HG03135 (cell line): ENCODE data around the gene SRSF6.
"Not testable (repeated sequence)": the region's sequence is repeated elsewhere in the genome, so short reads cannot be mapped to it uniquely, and the experiment has no call there.

ENCODE experiments used
- ATAC-seq: cut with Tn5 transposase; IDR thresholded peaks from one replicate; pipeline ENCODE4 v1.9.1; 2021; ENCODE audit warnings: mild to moderate bottlenecking, moderate library complexity; ENCODE audit not compliant: unreplicated experiment

Gene SRSF6

GRCh38 chr20:43457640-43458421, at the start of gene SRSF6:
SRSF6 (plus strand) TSS chr20:43457896; CDS start chr20:43458034, 138 bp downstream.
- peak; percentile 83 for ATAC-seq

DNA sequence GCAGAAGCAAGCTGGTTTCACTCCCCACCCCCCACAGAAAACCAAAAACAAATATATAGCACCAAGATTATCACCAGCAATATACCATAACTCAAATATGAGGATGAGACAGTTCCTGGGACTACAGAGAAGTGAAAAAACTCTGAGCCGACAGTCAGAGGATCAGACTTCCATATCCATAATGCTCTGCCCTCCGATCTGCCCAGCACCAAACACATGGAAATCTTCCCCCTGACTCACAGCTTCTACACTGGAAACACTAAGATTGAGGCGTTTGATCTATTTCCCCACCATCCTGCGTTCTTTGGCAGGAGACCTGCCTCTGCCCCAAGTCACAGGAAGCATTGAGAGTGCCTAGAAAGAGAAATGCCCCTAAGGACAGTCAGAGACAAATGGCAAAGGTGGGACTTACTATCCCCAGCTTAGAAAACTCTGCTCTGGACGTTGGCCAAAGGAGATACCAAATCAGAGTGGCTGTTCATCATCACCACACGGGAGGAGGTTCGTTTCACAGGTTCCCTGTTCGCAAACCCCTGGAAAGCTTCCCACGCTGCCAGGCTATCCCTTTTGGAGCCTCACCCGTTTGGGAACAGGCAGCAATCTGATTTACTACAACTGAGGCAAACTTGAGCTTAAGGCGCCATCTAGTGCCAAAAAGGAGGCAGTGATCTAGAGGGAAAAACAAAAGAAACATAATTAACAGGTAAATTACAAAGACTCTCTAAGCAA, 48.7 kb upstream of the SRSF6 start:
- no peak for ATAC-seq

GRCh38 chr20:43409577-43409913, 48.2 kb upstream of the SRSF6 start:
- ATAC-seq, result no peak

DNA sequence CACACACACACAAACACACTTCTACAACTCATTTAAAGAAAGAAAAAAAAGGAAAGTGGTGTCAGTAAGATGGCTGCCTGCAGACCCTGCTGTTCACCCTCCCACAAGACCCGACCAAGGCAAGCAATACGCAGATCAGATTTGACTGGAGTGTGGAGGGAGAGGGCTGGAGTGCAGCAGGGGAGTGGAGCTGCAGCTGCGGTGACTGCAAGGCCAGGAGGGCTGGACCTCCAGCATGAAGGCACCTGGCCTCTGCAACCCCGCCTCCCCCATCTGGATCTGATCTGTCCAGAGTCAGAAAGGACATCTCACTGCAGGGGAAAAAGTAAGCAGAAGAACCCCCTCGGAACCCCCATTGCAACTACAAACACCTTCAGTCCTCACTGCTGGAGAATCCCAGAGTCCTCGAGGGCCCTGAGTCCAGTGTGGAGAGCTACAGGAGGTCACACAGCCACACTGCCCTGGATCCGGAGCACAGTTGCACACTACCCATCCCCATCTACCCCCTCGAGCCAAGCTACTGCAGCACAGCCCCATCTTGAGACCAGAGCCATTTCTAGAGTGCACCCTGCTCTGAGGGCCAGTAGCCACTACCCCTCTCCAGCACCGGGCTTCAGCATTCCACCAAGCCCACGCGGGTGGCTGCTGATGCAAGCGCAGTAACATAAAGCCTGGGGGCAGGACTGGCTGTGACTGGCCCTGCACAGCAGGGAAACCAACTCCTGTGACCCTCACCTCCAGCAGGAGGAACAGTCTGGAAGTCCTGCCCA, 41.9 kb upstream of the SRSF6 start:
- no peak for ATAC-seq

DNA sequence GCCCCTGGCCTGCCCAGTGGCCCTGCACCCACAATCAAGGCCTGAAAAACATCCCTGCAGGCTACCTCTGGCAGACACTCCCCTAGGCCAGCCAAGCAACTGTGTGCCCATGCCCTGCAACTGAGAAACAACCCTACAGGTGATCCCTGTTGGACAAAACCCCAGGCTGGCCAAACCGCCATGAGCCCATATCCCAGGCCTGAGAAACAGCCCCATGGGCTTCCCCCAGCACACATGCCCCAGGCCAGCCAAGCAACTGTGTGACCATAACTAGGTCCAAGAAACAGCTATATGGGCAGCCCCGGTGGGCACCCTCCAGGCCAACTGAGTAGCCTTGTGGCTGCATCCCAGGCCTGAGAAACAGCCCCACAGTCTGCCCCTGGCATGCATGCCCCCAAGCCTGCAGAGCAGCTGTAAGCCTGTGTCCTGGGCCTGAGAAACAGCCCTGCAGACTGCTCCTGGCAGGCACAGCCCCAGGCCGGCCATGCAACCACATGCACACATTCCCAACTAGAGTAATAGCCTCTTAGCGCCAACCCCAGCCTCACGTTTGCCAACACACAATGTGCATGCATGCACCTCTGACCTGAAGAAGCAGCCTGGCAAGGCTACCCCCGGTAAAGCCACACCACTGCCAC, 41.0 kb upstream of the SRSF6 start:
- ATAC-seq, result no peak

DNA sequence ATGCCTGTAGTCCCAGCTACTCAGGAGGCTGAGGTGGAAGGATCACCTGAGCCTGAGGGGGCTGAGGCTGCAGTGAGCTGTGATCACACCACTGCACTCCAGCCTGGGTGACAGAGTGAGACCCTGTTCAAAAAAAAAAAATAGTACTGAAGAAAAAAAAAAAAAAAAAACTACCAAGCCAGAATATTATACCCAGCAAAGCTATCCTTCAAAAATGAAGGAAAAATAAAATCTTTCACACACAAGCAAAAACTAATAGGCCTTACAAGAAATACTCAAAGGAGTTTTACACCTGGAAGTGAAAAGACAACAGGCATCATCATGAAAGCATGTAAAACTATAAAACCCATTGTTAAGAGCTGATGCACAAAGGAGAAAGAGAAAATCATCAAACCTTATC, 37.5 kb upstream of the SRSF6 start:
- ATAC-seq, result no peak

GRCh38 chr20:43420913-43421312, 36.8 kb upstream of the SRSF6 start:
- ATAC-seq, result not testable (repeated sequence)

DNA sequence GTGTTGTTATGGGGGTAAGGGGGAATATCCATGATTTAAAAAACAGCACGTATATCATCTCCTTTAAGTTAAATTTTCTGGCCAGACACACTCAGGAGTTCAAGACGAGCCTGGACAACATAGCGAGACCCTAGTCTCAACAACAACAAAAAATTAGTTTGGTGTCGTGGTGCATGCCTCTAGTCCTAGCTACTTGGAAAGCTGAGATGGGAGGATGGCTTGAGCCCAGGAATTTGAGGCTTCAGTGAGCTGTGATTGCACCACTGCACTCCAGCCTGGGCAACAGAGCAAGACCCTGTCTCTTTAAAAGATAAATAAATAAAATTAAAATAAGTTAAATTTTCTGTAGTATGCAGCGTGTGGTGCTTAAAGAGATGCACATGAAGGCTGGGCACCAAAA, 31.5 kb upstream of the SRSF6 start:
- ATAC-seq, result no peak

- ATAC-seq, result no peak
These were observed 27.2 kb upstream of the SRSF6 start for GRCh38 chr20:43430265-43431133.

DNA sequence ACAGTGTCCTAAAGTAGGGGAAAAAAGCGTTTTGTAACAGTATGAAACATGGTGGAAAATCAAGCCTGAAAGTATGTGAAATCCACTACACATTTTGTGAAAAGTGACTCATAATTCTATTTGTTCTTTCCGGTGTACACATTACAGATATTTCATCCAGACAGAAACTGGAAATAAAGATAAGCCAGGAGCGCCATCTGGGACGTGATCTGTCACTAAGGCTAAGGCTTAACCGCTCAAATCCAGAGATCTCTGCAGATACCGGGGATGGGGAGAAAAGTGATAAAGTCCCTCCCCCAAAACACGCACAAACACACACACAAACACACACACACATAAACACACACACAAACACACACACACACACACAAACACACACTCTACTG, 26.6 kb upstream of the SRSF6 start:
- ATAC-seq, result no peak

DNA sequence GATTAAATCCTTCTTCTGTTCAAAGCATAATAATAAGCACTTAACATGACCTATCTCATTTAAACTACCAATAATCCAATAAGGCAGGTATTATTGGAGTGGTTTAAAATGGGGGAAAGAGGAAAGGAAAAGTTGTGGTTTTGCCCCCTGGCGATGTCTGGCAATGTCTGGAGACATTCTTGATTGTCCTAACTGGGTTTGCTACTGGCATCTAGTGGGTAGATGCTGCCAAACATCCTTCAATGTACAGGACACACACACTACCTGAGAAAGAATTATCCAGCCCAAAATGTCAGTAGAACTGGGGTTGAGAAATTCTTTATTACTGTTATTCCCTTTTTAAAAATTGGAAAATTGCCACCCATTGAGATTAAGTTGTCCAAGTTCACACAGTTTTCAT, 25.2 kb upstream of the SRSF6 start:
- no peak for ATAC-seq

DNA sequence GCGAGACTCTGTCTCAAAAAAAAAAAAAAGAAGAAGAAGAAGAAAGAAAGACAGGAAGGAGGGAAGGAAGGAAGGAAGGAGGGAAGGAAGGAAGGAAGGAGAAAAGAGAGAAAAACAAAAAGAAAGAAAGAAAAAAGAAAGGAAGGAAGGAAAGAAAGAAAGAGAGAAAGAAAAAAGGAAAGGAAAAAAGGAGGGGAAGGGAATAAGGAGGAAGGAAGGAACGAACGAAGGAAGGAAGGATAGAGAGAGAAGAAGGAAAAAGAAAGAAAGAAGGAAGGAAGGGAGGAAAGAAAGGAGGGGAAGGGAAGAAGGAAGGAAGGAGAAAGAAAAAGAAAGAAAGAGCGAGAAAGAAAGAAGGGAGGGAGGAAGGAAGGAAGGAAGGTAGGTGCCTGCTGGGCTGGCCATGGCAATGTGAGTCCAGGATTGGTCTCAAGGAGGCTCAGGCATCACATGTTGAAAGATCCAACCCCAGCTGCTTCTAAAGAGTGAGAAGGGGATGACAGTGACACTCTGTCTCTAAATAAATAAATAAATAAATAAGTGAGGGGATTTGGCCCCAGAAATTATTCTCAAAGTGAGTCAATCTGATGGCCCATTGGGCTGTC, 24.3 kb upstream of the SRSF6 start:
- ATAC-seq, result no peak

- ATAC-seq, result no peak
These were observed 23.1 kb upstream of the SRSF6 start for GRCh38 chr20:43434565-43434964.

DNA sequence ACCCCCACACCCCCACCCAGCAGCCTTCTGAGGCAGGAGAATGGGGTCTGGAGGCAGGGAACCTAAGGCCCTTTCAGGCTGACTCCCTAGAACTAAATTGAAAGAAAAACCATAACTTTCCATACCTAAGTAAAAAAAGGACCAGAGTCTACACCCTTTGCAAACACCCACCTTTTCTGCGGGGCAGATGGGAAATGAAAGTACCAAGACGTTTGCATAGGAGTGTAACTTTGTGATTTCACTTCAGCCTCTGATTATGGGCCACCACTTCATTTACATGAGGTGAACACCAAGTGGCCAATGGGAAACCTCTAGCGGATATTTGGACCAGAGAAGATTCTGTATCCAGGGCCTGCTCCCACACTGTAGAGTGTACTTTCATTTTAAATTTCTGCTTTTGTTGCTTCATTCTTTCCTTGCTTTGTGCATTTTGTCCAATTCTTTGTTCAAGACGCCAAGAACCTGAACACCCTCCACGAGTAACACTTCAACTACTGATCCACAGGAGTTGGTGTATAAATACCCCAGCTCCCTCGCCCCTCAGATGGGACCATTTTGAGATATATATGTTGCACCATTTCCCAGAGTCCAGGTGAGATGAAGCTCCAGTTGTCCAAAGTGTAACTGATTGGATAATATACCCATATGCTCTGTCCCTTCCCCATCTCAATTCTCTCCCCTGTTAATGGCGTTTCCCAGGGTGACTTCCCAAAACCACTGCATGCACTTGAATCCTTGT, 18.9 kb upstream of the SRSF6 start:
- peak; percentile 92 for ATAC-seq

DNA sequence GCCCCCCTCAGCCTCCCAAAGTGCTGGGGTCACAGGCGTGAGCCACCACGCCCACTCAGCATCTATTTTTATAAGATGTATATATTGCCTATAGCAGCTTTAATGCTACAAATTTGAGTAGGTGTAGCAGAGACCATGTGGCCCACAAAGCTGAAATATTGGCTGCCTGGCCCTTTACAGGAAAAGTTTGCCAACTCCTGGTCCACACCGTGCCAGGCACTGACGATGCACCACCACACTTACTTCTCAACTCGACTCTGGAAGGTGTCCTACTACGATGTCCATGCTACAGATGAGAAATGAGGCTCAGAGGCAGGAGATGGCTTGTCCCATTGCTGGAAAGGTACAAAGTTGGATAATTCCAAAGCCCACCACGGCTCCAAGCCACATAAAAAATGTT, 17.2 kb upstream of the SRSF6 start:
- no peak for ATAC-seq

GRCh38 chr20:43442282-43442880, 15.3 kb upstream of the SRSF6 start:
- ATAC-seq, result no peak

DNA sequence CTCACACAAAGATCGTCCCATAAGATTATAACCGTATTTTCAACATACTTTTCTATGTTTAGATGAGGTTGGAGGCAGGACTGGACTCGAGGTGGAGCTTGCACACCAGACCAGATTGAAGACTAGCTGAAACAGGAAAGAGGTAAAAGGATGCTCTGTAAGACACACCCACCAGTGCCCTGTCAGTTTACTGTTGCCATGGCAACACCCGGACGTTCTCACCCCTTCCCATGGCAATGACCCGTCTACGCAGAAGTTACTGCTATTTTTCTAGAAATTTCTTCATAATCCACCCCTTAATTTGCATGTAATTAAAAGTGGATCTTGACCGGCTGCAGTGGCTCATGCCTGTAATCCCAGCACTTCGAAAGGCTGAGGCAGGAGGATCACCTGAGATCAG, 13.6 kb upstream of the SRSF6 start:
- ATAC-seq, result no peak

DNA sequence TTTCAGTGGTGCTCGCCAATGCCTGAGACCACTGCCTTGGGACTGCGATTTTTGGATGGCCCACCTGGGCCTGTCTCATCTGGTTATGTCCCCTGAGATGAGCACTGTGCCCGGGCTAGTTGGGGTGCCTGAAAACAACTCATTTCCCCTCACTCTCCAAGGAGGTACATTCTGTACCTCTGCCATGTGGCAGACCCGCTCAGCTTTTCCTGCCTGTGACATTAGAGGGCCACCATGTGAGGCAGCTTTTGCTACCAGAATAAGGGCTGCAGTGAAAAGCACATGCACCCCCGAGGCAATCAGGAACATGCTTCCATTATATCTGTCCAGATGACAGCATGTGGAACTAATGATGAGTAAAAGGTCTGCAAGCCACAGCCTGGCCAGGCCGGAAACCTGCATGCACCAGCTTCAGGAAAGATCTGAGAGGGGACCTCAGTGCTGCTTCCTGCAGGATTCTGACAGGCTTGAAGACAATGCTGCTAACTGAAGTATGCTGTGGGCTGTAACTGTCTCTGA, 11.3 kb upstream of the SRSF6 start:
- ATAC-seq, result no peak

DNA sequence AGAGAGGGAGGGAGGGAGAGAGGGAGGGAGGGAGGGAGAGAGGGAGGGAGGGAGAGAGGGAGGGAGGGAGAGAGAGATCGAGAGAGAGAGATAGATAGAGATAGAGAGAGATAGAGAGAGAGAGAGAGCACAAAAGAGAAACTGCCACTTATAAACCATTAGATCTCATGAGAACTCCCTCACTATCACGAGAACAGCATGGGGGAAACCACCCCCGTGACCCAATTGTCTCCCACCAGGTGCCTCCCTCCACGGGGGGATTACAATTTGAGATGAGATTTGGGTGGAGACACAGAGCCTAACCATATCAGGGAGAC, 9.3 kb upstream of the SRSF6 start:
- not testable (repeated sequence) for ATAC-seq
